HG02759 (cell line): ENCODE results near the gene UPF3A.
"Not testable (repeated sequence)": the region's sequence is repeated elsewhere in the genome, so short reads cannot be mapped to it uniquely, and the experiment has no call there.

Source experiments
- ATAC-seq: cut with Tn5 transposase; IDR thresholded peaks from one replicate; pipeline ENCODE4 v1.9.1; 2021; ENCODE audit warnings: mild to moderate bottlenecking, moderate library complexity; ENCODE audit not compliant: unreplicated experiment

Gene UPF3A

DNA sequence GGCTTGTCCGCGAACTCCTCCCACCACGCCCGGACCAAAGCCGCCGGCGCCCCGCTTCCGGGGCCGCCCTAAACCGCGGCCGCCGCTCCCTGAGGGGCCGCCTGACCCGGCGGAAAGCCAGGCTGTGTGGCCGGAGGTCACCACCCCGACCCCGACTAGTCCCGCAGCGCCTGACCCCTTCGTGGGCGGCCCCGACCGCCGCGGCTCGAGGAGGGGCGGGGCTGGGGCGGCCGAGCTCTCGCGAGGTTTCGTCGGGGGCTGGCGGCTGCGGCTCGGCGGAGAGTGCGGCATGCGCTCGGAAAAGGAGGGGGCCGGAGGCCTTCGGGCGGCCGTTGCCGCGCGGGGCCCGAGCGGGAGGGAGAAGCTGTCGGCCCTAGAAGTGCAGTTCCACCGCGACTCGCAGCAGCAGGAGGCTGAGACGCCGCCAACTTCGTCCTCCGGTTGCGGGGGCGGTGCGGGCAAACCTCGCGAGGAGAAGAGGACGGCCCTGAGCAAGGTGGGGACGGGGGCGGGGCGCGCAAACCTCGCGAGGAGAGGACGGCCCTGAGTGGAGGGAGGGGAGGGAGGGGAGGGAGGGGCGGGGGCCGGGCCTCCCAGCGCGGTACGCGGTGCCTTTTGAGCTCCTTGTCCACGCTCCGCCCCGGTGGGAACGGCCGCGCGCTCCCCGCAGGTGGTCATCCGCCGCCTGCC, at the start of gene UPF3A:
TSS of gene UPF3A (plus strand) at position 251 of the 690 bp plus-strand sequence. CDS start at position 290, 39 bp downstream.
- peak; percentile 80 for ATAC-seq

GRCh38 chr13:114231886-114232285, 49.5 kb upstream of the UPF3A start:
- ATAC-seq = no peak

GRCh38 chr13:114234266-114234644, 47.1 kb upstream of the UPF3A start:
- ATAC-seq = no peak

DNA sequence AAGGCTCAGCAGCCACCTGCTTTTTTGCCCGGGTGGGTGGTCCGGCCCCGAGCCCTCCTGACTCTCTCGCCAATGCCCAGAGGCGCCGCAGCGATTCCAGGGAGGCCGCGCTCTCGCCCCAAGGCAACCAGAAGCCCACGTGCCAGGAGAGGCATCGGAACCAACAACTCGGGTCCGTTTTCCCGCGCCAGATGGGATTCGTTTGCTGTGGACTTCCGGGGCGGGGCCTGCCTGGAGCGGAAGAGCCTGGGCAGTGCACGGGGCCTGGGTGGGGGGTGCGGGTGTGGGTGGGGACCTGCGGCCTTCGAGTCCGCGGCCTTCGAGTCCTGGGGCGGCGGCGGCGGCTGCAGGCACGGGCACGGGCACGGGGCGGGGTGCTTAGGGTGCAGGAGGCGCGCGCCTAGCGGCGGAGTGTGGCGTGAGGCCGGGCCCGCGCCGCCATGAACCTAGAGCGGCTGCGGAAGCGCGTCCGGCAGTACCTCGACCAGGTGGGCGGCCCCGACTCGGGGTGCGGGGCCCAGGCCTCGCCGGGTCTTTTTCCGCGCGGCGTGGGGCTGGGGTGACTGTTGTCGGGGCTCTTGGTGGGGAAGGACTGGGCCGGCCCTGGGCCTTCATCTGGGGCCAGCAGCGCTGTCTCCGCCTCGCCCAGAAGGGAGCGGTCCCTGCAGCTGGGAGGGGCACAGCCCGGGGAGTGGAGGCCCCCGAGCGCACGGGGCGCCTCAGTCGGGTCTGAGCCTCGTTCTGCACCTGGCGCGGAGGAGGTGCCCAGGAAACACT, 46.6 kb upstream of the UPF3A start, which contains the start of gene CDC16:
TSS of gene CDC16 (plus strand) at position 253 of the 777 bp plus-strand sequence. CDS start at position 441, 188 bp downstream.
- ATAC-seq = peak; percentile 95

DNA sequence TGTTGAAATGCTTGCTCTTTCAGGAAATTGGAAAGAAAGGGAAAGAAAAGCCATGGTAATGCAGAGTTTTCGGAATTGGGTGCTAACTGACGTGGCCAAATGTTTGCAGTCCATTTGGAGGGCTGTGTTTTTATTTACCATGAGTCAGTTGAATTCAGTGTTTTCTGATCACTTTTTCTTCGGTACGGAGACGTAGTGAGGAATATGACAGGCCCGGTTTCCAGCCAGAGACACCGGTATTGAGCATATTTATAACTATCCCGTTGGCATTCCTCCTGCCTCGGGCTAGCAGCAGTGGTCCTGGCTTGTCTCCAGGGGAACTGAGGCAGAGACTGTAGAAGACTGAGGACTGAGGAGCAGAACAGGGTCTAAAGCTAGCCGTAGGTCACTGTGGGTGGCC, 45.7 kb upstream of the UPF3A start:
- no peak for ATAC-seq

- ATAC-seq = no peak
Observed at GRCh38 chr13:114236227-114236626, 45.2 kb upstream of the UPF3A start.

- no peak for ATAC-seq
Observed at GRCh38 chr13:114237415-114238112, 43.8 kb upstream of the UPF3A start.

GRCh38 chr13:114241918-114242317, 39.5 kb upstream of the UPF3A start:
- no peak for ATAC-seq

DNA sequence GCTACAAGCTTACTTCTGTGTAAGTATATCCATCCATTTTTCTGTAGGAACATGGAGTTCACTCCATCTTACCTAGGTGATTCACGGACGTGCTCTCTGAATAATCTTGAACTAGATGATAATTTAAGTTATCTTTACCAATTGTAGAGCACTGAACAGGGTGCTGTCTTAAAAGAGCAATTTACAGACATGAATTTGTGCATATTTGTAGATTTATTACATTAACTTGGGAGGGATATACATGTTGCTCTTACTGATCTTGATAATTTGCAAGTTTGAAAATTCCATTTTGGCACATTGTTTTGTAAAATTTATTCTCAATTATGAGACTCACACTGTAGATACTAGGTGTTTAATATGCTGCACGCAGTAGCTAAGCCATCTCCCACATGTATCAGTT, 37.4 kb upstream of the UPF3A start:
- no peak for ATAC-seq

DNA sequence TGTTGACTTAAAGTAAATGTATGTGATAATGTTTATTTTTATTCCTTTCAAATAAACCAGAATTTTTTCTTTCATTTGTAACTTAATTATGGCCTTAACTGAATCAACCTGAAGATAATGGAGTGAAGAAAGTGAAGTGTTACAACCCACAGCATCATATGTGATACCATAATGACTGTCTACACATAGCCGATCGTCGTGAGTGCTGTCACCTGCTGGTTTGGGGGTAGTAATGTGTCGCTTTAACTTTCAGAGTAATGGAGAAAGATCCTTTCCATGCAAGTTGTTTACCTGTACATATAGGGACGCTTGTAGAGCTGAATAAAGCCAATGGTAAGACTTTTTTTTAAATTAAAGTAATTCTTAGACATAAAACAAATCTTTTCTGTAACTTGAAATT, 36.8 kb upstream of the UPF3A start:
- ATAC-seq = no peak

GRCh38 chr13:114248011-114248410, 33.4 kb upstream of the UPF3A start:
- ATAC-seq = no peak

DNA sequence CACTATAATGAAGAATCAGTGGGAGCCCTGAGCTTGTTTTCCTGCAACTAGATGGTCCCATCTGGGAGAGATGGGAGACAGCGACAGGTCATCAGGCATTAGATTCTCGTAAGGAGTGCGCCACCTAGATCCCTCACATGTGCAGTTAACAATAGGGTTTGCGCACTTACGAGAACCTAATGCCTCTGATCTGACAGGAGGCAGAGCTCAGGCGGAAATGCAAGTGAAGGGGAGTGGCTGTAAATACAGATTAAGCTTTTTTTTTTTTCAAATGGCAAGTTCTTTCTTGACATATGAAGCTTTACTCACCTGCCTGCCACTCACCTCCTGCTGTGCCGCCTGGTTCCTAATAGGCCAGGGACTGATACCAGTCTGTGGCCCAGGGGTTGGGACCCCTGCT, 32.3 kb upstream of the UPF3A start:
- no peak for ATAC-seq

DNA sequence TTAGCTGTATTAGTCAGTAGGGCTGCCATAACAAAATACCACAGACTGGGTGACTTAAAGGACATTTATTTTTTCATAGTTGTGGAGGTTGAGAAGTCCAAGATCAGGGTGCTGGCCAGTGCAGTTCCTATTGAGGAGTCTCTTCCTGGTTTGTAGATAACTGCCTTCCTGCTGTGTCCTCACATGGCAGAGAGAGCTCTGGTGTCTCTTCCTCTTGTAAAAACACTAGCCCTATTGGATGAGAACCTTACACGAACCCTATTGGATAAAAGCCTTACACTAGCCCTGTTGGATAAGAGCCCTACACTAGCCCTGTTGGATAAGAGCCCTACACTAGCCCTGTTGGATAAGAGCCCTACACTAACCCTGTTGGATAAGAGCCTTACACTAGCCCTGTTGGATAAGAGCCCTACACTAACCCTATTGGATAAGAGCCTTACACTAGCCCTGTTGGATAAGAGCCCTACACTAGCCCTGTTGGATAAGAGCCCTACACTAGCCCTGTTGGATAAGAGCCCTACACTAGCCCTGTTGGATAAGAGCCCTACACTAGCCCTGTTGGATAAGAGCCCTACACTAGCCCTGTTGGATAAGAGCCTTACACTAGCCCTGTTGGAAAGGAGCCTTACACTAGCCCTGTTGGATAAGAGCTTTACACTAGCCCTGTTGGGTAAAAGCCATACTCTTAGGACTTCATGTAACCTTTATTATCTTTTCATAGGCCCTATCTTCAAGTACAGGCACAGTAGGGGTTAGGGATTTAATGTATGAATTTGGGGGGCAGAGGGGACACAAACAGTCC, 29.6 kb upstream of the UPF3A start:
- not testable (repeated sequence) for ATAC-seq

GRCh38 chr13:114256547-114256946, 24.9 kb upstream of the UPF3A start:
- no peak for ATAC-seq

DNA sequence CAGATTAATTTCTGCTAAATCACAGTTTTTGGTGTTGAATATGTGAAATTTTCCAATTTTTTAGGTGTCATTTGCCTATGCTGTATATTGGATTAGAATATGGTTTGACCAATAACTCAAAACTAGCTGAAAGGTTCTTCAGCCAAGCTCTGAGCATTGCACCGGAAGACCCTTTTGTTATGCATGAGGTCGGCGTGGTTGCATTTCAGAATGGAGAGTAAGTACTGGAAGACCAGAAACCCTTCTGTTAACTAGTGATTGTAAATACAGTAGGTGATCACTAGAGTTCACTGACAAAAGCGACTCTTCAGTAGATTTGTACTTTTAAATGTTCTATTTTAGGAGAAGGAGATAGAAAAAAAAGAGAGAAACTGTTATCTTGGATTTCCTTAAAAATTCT, 24.4 kb upstream of the UPF3A start:
- ATAC-seq = no peak

- no peak for ATAC-seq
Observed at GRCh38 chr13:114258589-114258988, 22.8 kb upstream of the UPF3A start.

- no peak for ATAC-seq
Observed at GRCh38 chr13:114259374-114259773, 22.0 kb upstream of the UPF3A start.

DNA sequence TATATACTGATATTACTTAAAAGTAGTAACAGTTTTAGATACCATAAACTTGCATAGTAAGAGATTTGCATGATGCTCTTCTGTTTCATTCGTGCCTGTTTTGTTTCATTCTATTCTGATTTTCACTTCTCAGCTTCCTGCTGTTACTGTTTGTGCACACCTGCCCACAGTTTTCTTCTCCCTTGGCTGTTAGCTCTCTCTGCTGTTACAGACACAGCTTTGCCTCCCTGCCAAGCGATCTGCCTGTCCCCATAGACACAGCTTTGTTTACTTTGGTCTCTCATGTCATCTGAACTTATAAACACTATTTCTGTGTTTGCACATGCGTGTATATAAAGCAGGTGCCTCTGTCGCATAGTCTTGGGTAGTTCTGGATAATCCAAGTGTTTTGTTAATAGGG, 21.4 kb upstream of the UPF3A start:
- no peak for ATAC-seq

- no peak for ATAC-seq
Observed at GRCh38 chr13:114260814-114261213, 20.6 kb upstream of the UPF3A start.

DNA sequence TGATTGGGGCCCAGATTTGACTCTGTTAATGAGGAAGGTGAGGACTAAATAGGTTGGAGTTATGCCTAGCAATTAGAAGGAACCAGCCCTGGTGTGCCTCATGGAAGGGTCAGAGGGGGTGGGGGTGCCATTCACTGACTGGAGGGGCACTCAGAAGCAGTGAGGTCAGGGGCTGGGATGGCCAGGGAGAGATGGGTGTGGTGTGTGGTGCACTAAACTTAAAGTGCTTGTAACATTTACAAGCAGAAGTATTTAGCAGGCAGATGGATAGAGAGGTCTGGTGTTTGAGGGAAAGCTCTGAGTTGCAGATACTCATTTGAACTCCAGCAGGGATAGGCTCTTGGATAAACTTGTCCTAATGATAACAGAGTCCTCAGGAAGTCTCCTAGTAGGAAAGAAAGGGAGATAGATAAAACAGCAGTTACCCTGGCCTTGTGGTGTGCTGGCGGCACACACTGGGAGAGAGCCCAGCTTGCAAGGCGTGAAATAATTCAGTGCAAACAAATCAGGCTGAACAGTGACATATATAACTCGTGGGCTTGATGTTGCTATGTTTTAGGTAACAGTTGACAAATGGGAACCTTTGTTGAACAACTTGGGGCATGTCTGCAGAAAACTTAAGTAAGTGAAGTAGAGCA, 20.0 kb upstream of the UPF3A start:
- ATAC-seq = no peak
